ENCODE data around the gene PCP4.
"Not testable (repeated sequence)": the region's sequence is repeated elsewhere in the genome, so short reads cannot be mapped to it uniquely, and the experiment has no call there.

The PCP4 gene

GRCh38 chr21:39869141-39869818 lies 2.0 kb downstream of the PCP4 start:
- DNase-seq: peak; percentile 17

- DNase-seq: no peak
Measured at GRCh38 chr21:39873687-39874086, 6.4 kb downstream of the PCP4 start.

- no peak for DNase-seq
Measured at GRCh38 chr21:39874206-39874605, 7.0 kb downstream of the PCP4 start.

- DNase-seq: peak; percentile 67
Measured at GRCh38 chr21:39874759-39875158, 7.5 kb downstream of the PCP4 start.

GRCh38 chr21:39881661-39882060 lies 14.4 kb downstream of the PCP4 start:
- no peak for DNase-seq

GRCh38 chr21:39882151-39882838 lies 15.1 kb downstream of the PCP4 start:
- DNase-seq: no peak

GRCh38 chr21:39882839-39883195 lies 15.6 kb downstream of the PCP4 start:
- DNase-seq: no peak

GRCh38 chr21:39885119-39885848 lies 18.0 kb downstream of the PCP4 start:
- DNase-seq: peak; percentile 93

GRCh38 chr21:39888848-39889247 lies 21.6 kb downstream of the PCP4 start:
- DNase-seq: no peak

- DNase-seq: no peak
Measured at GRCh38 chr21:39891111-39891510, 23.9 kb downstream of the PCP4 start.

GRCh38 chr21:39891863-39892262 lies 24.6 kb downstream of the PCP4 start:
- not testable (repeated sequence) for DNase-seq

GRCh38 chr21:39900491-39900890 lies 33.3 kb downstream of the PCP4 start:
- no peak for DNase-seq

- no peak for DNase-seq
Measured at GRCh38 chr21:39900911-39901310, 33.7 kb downstream of the PCP4 start.

GRCh38 chr21:39902986-39903385 lies 35.7 kb downstream of the PCP4 start:
- no peak for DNase-seq

GRCh38 chr21:39904457-39904856 lies 37.2 kb downstream of the PCP4 start:
- DNase-seq: no peak

- DNase-seq: no peak
Measured at GRCh38 chr21:39908265-39908923, 41.2 kb downstream of the PCP4 start.

GRCh38 chr21:39911286-39912199 lies 44.3 kb downstream of the PCP4 start:
- peak; percentile 57 for DNase-seq

- no peak for DNase-seq
Measured at GRCh38 chr21:39913706-39914305, 46.6 kb downstream of the PCP4 start.

GRCh38 chr21:39915881-39916280 lies 48.6 kb downstream of the PCP4 start:
- no peak for DNase-seq

- no peak for DNase-seq
Measured at GRCh38 chr21:39918558-39918957, 51.3 kb downstream of the PCP4 start.

GRCh38 chr21:39923476-39923875 lies 56.2 kb downstream of the PCP4 start:
- no peak for DNase-seq

Data from NCI-H1105 (cell line).